H54 (cell line): ENCODE results near the gene PPP1R14C.
"Not testable (repeated sequence)": the region's sequence is repeated elsewhere in the genome, so short reads cannot be mapped to it uniquely, and the experiment has no call there.

Source experiments
- DNase-seq: peaks from one replicate; pipeline ENCODE4 v3.0.0; 2011; ENCODE audit warnings: low spot score, mixed read lengths; ENCODE audit not compliant: insufficient read length
- FAIRE-seq: peaks from 3 replicates; lab custom pipeline; 2011; peaks lifted over from hg19 to GRCh38; lab: Jason Lieb, UNC
- POLR2A ChIP-seq: IDR thresholded peaks from 2 replicates; pipeline ENCODE4 v1.6.1; 2011; ENCODE audit warnings: low read depth, mild to moderate bottlenecking, low read length

The PPP1R14C gene

DNA sequence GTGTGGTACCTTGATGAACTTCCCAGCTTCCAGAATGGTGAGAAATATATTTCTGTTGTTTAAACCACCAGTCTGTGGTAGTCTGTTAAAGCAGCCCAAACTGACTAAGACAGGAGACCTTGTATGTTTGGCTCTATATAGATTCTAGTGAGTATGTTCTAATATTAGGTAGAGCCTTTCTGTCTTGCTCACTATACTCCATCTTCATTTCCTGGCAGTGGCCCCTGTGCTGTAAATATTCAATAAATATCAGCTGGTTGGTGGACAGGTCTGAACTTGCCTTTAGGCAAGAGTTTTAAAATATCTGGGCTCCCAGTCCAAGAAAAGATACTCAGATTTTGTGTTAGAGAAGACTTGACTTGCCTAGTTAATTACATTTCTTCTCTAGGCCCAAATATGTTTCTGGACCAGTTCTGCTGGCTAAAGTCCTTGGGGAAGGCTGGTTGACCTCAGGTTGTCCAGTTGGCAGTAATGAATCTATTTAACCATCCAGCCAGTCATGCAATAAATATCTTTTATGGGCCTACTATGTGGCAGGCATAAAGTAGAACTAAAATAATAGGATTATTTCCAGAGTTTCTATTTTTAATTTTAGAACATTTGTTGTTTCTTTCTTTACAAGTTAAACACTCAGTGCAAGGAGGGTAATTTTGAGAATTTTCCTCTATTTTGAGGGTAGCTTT lies 22.3 kb downstream of the PPP1R14C start:
- FAIRE-seq (no peak), DNase-seq (no peak)
- TF ChIP-seq POLR2A, result no peak

DNA sequence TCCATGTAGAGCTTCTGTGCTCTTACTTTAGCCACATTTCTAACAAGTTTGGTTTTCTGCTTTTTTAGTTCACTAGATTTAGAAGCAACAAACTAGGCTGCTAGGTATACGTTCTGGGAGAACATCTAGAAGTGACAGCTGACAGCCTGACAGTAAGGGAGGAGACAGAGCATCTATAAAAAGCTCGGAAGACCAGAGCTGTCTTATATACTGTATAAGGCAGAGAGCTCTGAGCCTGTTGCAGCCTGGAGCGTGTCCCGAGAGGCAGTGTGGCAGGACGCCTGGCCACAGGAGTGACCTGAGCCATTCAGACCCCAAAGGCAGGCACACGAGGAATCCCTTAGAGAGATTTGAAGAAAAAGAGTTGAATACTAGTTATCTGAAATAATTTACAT lies 24.6 kb downstream of the PPP1R14C start:
- no peak for FAIRE-seq
- TF ChIP-seq POLR2A, result no peak
- no peak for DNase-seq

DNA sequence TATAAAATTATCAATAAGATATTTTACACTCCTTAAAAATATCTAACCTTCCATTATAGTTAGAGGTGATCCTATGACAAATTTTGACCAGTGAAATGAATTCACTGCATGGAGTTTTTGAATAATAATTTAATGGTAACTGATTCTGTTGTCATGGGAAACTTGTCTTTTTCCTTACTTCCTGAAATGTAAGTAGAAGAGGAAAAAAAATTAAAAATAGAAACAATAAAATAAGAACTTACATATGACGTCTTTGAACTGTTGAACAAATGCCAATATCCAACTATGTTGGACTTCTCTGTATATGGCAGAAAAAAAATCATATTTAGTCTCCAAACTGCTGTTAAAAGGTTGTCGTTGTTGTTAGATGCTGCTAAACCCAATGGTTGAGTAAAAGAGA lies 26.3 kb downstream of the PPP1R14C start:
- no peak for FAIRE-seq

DNA sequence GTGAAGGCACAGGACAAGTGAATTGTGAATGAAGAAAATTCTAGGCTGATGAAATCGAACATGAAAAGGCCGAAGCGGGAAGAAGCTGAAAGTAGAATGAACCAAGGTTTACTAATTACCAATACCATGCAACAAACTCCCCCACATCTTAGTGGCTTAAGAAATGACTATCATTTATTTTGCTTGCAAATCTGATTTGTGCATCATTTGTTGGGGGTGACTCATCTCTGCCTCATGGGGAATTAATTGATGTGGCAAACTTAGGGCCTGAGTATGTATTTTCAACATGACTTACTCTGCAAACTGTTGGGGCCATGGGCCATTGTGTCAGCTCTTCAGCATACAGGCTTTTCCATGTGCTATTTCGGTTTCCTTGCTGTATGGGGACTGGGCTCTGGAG lies 26.8 kb downstream of the PPP1R14C start:
- FAIRE-seq (no peak), DNase-seq (no peak)
- TF ChIP-seq POLR2A, result no peak

More for the DNA sequence above, 26.3 kb downstream of the PPP1R14C start:
- DNase-seq, result no peak
- no peak for TF ChIP-seq POLR2A

DNA sequence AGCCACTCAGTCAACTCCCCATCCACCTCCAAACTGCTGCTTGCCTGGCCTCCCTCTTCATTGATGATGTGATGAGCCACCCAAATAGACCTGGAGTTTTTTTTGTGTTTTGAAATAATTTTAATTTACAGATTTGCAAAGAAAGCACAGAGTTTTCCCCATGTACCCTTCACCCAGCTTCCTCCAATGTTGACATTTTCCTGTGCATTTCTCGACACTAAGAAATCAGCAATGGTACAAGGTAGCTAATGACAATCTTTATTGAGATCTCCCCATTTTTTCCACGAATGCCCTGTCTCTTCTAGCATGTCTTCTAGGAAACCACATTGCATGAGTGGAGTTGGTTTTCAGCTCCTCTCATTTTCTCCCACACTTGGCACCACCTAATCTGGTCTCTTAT lies 30.1 kb downstream of the PPP1R14C start:
- FAIRE-seq, result no peak
- DNase-seq, result no peak
- TF ChIP-seq POLR2A, result no peak

DNA sequence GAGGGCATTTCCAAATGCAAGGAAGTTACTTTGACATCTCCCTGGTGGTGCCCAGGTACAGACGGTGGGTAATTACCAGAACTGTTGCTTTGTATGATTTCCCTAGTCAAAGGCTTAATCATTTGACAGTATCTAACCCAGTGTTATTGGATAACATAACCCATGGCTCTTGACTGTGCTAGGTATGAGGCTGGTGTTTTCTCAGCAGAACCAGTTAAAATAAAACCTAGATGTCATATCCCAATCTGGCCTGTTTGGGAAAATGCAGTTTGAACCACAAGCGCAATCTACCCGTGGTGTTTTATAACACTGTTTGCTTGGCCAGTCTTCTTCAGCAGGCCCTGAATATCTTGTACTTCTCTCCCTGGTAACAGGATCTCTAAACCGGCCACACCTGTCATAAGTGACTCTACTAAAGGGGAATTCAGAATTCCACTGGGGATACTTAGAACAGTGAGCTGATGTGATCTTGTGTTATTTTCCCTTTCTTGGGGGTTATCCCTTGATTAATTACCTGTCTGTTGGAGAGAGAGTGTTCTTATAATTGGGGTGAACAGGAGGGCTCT lies 32.8 kb downstream of the PPP1R14C start:
- TF ChIP-seq POLR2A, result no peak
- no peak for FAIRE-seq
- no peak for DNase-seq

DNA sequence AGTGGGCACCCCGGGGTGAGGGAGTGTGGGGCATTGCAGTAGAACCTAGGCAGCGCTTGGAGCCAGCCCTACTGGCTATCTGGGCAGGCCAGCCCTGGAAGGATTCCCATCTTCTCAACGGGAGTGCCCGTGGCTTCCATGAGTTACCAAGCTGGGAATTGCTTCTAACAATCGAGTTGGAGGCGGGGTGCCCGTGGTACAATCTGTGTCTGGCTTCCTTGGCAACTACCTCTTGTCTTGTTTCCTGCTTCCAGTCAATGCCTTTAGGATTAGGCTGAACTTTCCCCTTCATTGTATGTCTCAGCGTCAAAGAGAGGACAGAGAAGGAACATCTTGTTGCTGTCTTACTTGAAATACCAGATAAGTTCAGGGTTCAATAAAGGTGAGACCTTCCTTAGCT lies 33.3 kb downstream of the PPP1R14C start:
- no peak for FAIRE-seq
- no peak for TF ChIP-seq POLR2A
- no peak for DNase-seq

DNA sequence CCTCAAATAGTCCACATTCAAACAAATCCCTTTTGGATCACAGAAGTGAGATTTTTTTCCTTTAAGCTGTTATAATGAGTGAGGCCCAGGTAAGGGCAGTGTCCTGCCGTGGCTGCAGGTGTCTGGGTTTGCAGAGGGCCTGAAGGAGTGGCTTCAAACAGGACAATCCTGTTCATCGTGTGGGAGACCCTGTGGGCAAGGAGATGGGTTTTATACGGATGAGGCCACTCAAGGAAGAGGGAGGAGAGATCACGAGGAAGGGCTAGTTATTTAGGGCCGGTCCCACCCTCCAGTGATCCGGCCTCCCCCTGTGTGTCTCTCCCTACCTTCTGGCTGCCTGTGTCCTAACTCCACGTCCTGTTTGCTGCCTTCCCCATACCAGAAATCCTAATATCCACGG lies 33.8 kb downstream of the PPP1R14C start:
- TF ChIP-seq POLR2A, result no peak
- DNase-seq (no peak), FAIRE-seq (no peak)

DNA sequence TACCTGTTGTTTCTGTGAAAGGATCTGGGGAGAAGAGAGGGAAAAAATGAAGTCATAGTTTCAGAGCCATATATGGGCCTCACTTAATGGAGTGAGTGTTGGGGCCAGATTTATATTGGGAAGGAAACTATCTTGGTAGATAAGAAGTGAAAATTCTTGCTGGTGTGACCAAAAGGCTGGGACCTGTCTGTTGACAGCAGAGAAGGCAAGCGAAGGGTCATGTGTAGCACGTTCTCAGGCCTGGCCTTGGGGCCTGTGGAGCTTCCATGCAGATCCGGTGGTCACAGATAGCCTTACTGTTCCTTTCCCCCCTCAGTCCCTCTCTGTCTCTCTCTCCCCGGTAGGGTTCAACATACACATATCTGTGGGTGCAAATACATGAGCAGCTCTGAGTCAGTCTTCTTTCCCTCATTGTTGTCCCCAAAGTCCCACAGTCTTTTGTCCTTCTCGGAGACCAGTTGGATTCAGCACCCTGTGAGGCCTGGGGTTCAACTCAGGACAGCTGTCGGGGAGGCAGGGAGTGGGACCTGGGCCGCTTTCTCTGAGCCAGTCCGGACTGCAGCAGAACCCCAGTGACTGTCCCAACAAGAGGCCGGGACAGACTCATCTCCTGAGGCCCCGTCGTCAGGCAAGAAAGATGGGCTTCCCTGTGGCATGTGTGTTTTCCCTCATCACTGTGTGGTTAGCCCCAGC lies 34.6 kb downstream of the PPP1R14C start:
- DNase-seq (no peak), FAIRE-seq (no peak)
- TF ChIP-seq POLR2A, result no peak

DNA sequence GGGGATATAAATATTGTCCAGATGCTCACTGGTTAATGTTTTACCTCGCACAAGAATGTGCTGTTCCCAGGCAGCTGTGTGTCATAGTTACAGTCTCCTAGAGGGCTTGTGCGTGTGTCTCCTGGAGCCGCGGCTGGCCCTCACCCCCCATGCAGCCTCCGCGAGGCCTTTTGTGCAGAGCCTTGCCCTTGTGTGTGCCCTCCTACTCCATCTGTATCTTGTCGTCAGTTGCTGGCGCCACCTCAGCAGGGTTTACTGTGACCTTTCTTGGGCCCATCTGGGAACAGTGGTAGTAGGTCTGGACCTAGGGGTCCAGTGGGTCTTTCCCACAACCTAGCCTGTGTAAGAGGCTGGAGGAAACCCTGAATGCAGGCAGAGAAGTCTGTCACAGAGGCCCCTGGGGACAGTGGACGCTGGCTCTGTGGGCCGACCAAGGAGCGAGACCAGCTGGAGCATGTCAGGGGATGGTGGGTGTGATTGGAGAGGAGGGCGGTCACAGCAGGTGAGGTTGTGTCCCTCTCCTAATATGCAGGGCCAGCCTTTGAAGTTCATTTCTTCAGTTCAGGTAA lies 35.2 kb downstream of the PPP1R14C start:
- DNase-seq (no peak), FAIRE-seq (no peak)
- no peak for TF ChIP-seq POLR2A

DNA sequence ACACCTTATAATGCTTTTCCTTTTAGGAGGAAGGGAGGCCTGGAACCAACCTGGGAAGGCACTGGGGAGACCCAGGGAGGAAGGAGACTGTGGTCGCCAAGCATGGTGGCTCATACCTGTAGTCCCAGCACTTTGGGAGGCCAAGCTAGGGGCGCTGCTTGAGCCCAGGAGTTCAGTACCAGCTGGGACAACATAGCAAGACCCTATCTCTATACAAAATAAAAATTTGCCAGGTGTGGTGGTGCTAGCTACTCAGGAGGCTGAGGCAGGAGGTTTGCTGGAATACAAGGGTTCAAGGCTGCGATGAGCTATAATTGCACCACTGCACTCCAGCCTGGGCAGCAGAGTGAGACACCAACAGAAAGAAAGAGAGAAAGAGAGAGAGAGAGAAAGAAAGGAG lies 36.2 kb downstream of the PPP1R14C start:
- FAIRE-seq (no peak), DNase-seq (no peak)
- TF ChIP-seq POLR2A, result no peak

DNA sequence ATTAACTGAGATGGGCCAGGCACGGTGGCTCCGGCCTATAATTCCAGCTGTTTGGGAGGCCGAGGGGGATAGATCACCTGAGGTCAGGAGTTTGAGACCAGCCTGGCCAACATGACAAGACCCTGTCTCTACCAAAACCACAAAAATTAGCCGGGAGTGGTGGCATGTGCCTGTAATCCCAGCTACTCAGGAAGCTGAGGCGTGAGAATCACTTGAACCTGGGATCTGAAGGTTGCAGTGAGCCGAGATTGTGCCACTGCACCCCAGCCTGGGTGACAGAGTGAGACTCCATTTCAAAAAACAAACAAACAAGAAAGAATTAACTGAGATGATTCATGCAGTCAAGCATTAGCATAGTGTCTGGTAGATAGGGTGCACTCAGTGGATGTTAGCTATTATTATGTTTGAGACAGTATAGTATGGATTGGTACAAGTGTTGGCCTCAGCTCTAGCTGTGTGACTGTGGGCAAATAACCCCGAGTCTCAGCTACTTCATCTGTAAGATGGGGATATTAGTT lies 37.1 kb downstream of the PPP1R14C start:
- not testable (repeated sequence) for FAIRE-seq, DNase-seq

DNA sequence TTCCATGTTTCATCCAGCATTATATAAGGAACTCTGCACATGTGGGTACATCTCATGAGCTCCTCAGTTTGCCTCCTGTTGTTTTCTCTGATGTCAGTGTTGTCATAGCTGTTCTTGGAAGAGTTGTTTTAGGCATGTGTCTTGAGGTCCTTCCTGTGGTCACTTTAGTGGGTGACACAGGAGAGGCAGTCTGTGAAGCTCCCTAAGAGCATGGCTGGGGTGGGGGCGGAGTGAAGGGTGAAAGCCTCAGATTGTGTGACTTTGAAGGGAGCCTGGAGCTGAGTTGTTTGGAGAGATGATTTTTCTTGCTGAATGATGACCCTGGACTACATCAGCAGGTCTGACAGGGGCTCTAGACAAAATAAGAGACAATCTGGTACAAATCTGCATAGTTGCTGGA lies 37.7 kb downstream of the PPP1R14C start:
- TF ChIP-seq POLR2A, result no peak
- no peak for FAIRE-seq
- DNase-seq, result no peak

DNA sequence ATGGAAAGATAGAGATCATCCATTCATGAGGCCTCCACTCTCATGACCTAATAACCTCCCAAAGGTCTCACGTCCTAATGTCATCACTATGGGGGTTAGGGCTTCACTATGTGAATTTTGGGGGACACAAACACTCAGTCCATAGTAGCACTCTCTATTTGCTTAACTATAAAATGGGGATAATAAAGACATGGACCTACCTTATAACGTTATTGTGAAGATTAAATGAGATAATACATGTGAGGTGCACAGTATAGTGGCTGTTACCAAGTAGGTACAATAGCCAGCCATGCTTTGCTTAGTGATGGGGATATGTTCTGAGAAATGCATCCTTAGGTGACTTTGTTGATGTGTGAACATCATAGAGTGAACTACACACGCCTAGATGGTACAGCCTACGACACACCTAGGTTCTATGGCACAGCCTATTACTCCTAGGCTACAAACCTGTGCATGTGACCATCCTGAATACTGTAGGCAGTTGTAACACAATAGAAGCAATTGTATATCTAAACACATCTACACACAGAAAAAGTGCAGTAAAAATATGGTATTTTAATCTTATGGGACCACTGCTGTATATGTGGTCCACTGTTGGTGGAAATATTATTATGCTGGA lies 39.7 kb downstream of the PPP1R14C start:
- no peak for DNase-seq
- TF ChIP-seq POLR2A, result no peak
- no peak for FAIRE-seq
